ENCODE data around the gene PIK3C2G. TPM values are rescaled to one million over a fixed set of nuclear protein-coding genes. Genes with fewer than 3 reads are reported as not detected.

Gene PIK3C2G
- total RNA-seq, 2 donors from 2014 or later: not detected

GRCh38 chr12:18422871-18423270, 161.6 kb downstream of the PIK3C2G start:
- no peaks in the 10 kb centered on the region for H3K36me3 Mint-ChIP-seq
- H3K9me3 Mint-ChIP-seq: peaks cover 9 to 10% of the 10 kb centered on the region in 2 donors
- ATAC-seq (no peak), DNase-seq (ENCODE audit: low spot score in 2 of 2) (no peak)
- H3K27ac Mint-ChIP-seq: no peak overlapping the region

GRCh38 chr12:18424857-18425256, 163.5 kb downstream of the PIK3C2G start:
- no peak overlapping the region for H3K27ac Mint-ChIP-seq
- no peaks in the 10 kb centered on the region for H3K36me3 Mint-ChIP-seq
- peaks cover 9 to 10% of the 10 kb centered on the region in 2 donors for H3K9me3 Mint-ChIP-seq
- DNase-seq (ENCODE audit: low spot score in 2 of 2) (no peak), ATAC-seq (no peak)

- no peak for ATAC-seq
- Mint-ChIP-seq H3K9me3 (peaks cover 9 to 14% of the 10 kb centered on the region in 2 donors), H3K36me3 (no peaks in the 10 kb centered on the region), H3K27ac (no peak overlapping the region)
- no peak for DNase-seq (ENCODE audit: low spot score in 2 of 2)
These were observed 166.2 kb downstream of the PIK3C2G start for GRCh38 chr12:18427520-18427919.

GRCh38 chr12:18428416-18428815, 167.1 kb downstream of the PIK3C2G start:
- ATAC-seq (no peak), DNase-seq (ENCODE audit: low spot score in 2 of 2) (no peak)
- Mint-ChIP-seq H3K36me3 (no peaks in the 10 kb centered on the region), H3K27ac (no peak overlapping the region), H3K9me3 (peaks cover 5 to 9% of the 10 kb centered on the region in 2 donors)

GRCh38 chr12:18429366-18429765, 168.0 kb downstream of the PIK3C2G start:
- Mint-ChIP-seq H3K36me3 (no peaks in the 10 kb centered on the region), H3K27ac (no peak overlapping the region), H3K9me3 (peaks cover 5 to 13% of the 10 kb centered on the region in 2 donors)
- DNase-seq (ENCODE audit: low spot score in 2 of 2) (no peak), ATAC-seq (no peak)

- Mint-ChIP-seq H3K36me3 (no peaks in the 10 kb centered on the region), H3K27ac (no peak overlapping the region), H3K9me3 (peaks cover 4 to 14% of the 10 kb centered on the region in 2 donors)
- DNase-seq (ENCODE audit: low spot score in 2 of 2) (peak in 1 of 2 donors; percentile 1), ATAC-seq (no peak)
These were observed 169.2 kb downstream of the PIK3C2G start for GRCh38 chr12:18430425-18431048.

GRCh38 chr12:18431771-18432170, 170.5 kb downstream of the PIK3C2G start:
- no peak overlapping the region for H3K27ac Mint-ChIP-seq
- DNase-seq (ENCODE audit: low spot score in 2 of 2) (no peak), ATAC-seq (no peak)
- H3K9me3 Mint-ChIP-seq: peaks cover 4 to 21% of the 10 kb centered on the region in 2 donors
- H3K36me3 Mint-ChIP-seq: no peaks in the 10 kb centered on the region

GRCh38 chr12:18432206-18432605, 170.9 kb downstream of the PIK3C2G start:
- no peak for ATAC-seq
- no peak overlapping the region for H3K27ac Mint-ChIP-seq
- H3K36me3 Mint-ChIP-seq: no peaks in the 10 kb centered on the region
- DNase-seq (ENCODE audit: low spot score in 2 of 2): no peak
- peaks cover 4 to 21% of the 10 kb centered on the region in 2 donors for H3K9me3 Mint-ChIP-seq

GRCh38 chr12:18436170-18436569, 174.9 kb downstream of the PIK3C2G start:
- DNase-seq (ENCODE audit: low spot score in 2 of 2): no peak
- ATAC-seq: no peak
- no peaks in the 10 kb centered on the region for H3K36me3 Mint-ChIP-seq
- H3K27ac Mint-ChIP-seq: no peak overlapping the region
- H3K9me3 Mint-ChIP-seq: peaks cover 4 to 17% of the 10 kb centered on the region in 2 donors

GRCh38 chr12:18439541-18439940, 178.2 kb downstream of the PIK3C2G start:
- ATAC-seq (no peak), DNase-seq (ENCODE audit: low spot score in 2 of 2) (no peak)
- Mint-ChIP-seq H3K27ac (no peak overlapping the region), H3K36me3 (no peaks in the 10 kb centered on the region), H3K9me3 (peaks cover 8 to 12% of the 10 kb centered on the region in 2 donors)

- H3K36me3 Mint-ChIP-seq: no peaks in the 10 kb centered on the region
- ATAC-seq: no peak
- no peak for DNase-seq (ENCODE audit: low spot score in 2 of 2)
- H3K9me3 Mint-ChIP-seq: peaks cover 3 to 7% of the 10 kb centered on the region in 2 donors
- no peak overlapping the region for H3K27ac Mint-ChIP-seq
These were observed 182.6 kb downstream of the PIK3C2G start for GRCh38 chr12:18443768-18444437.

- no peak for ATAC-seq
- H3K36me3 Mint-ChIP-seq: no peaks in the 10 kb centered on the region
- peaks cover 8 to 15% of the 10 kb centered on the region in 2 donors for H3K9me3 Mint-ChIP-seq
- no peak overlapping the region for H3K27ac Mint-ChIP-seq
- DNase-seq (ENCODE audit: low spot score in 2 of 2): no peak
These were observed 184.8 kb downstream of the PIK3C2G start for GRCh38 chr12:18446061-18446644.

- DNase-seq (ENCODE audit: low spot score in 2 of 2) (no peak), ATAC-seq (no peak)
- H3K36me3 Mint-ChIP-seq: peaks cover 0 to 8% of the 10 kb centered on the region in 2 donors
- no peak overlapping the region for H3K27ac Mint-ChIP-seq
- peaks cover 21 to 23% of the 10 kb centered on the region in 2 donors for H3K9me3 Mint-ChIP-seq
These were observed 193.0 kb downstream of the PIK3C2G start for GRCh38 chr12:18454330-18454729.

- no peak for ATAC-seq
- H3K27ac Mint-ChIP-seq: no peak overlapping the region
- H3K36me3 Mint-ChIP-seq: peaks cover 0 to 8% of the 10 kb centered on the region in 2 donors
- H3K9me3 Mint-ChIP-seq: peaks cover 16 to 17% of the 10 kb centered on the region in 2 donors
- no peak for DNase-seq (ENCODE audit: low spot score in 2 of 2)
These were observed 195.0 kb downstream of the PIK3C2G start for GRCh38 chr12:18456344-18456743.

- H3K27ac Mint-ChIP-seq: no peak overlapping the region
- no peak for ATAC-seq
- peaks cover 0 to 8% of the 10 kb centered on the region in 2 donors for H3K36me3 Mint-ChIP-seq
- peaks cover 15 to 17% of the 10 kb centered on the region in 2 donors for H3K9me3 Mint-ChIP-seq
- no peak for DNase-seq (ENCODE audit: low spot score in 2 of 2)
These were observed 196.0 kb downstream of the PIK3C2G start for GRCh38 chr12:18457362-18457761.

GRCh38 chr12:18461758-18462157, 200.4 kb downstream of the PIK3C2G start:
- H3K27ac Mint-ChIP-seq: no peak overlapping the region
- H3K9me3 Mint-ChIP-seq: peaks cover 4 to 11% of the 10 kb centered on the region in 2 donors
- DNase-seq (ENCODE audit: low spot score in 2 of 2) (no peak), ATAC-seq (no peak)
- H3K36me3 Mint-ChIP-seq: no peaks in the 10 kb centered on the region

GRCh38 chr12:18462442-18462841, 201.1 kb downstream of the PIK3C2G start:
- Mint-ChIP-seq H3K9me3 (peaks cover 4 to 11% of the 10 kb centered on the region in 2 donors), H3K36me3 (no peaks in the 10 kb centered on the region)
- no peak for ATAC-seq

More at GRCh38 chr12:18462442-18462841, 201.1 kb downstream of the PIK3C2G start:
- DNase-seq (ENCODE audit: low spot score in 2 of 2): no peak
- no peak overlapping the region for H3K27ac Mint-ChIP-seq
